Right forelimb (tissue), 1 donor: ENCODE data around the gene MAGI2.

Source experiments
- DNase-seq: peaks from one replicate; pipeline ENCODE4 v3.0.0-alpha.2; 2018

MAGI2 gene

DNA sequence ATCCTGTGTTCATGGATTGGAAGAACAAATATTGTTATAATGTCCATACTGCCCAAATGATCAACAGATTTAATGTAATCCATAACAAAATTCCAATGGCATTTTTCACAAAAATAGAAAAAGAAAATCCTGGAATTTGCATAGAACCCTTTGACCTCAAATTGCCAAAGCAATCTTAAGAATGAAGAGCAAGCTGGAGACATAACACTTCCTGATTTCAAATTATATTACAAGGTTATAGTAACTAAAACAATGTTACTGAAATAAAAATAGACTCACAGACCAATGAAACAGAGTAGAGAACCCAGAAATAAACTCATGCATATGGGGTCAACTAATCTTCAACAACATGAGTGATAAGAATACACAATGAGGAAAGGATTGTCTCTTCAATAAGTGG is 1352.4 kb downstream of the MAGI2 start:
- no peak for DNase-seq

DNA sequence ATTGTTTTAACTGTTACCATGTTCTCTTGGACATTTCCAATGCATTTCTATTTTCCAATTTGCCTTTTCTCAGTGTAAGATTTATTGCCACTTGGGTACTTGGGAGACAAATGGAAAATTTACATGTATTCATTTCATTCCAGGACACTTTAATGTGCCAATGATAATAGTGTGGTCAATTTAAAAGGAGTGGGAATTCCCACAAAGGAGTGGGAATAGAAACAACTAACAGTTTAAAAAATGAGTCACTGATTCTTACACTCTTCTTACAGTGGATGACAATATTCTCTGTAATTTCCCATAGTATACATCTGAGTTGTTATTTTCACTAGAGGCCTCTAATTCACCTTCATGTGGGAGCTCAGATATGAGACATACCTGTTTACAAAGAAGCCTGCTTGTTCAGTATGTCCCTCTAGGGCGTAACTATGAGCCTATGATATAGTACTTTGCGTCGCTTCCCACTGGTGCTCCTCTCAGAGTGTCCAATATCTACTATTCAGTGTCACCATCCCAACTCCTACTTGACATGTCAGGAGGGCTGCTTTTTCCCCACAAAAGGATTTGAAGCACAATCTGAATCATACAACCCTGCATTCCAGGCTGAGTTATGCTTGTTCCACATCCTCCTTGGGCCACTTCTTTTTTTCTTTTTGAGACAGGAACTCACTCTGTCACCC is 1353.6 kb downstream of the MAGI2 start:
- DNase-seq, result no peak

DNA sequence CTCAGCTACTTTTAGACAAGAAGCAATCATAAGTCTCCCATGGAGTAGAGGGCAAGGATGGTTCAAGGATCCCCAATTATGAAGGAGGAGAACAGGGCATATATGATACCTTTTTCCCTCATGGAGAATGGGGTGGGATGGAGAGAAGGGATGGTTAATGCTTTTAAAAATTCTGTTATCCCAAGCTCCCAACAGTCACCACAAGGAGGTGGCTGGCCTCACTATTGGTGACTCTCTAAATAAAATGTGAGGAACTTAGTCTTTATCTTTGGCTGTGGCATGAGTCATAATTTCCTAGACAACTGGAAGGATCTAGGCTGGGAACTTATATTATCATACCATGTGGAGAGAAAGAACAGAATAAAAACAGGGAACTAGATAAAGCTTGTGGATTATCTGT is 1357.9 kb downstream of the MAGI2 start:
- DNase-seq, result no peak

DNA sequence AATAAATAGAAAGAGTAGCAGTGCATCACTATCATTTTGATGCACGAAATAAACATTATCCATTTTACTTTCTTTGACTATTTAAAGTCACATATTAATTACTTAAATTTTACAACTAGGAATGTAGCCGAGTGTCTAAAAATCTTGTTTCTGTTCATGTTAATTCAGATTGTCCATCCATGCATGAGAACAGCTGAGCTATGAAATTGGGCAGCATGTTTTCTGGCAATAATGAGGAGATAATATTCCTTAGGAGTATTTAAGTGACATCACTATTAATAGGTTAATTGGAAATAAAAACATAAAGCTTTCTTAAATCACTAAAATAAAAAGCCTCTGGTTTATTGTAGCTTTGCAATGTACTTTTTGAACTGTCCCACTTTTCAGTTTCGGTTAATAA is 1361.1 kb downstream of the MAGI2 start:
- no peak for DNase-seq

DNA sequence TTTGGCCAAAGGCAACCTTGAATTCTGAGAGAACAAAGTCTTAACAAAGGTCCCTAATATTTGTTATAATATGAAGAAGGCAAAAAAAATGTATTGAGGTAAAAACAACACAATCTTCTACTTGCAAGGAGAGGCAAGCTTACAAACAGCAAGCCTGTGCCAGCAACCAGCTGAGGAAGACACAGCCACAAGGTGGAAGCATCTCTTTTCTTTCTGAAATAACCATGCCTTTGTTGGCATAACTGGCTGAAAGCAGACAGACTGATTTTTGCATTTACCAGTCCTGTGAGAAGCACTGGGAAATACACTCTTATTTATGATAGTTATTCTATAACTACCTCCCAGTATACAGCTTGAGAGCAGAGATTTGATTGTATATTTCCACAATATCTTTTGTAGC is 1362.9 kb downstream of the MAGI2 start:
- DNase-seq, result no peak

DNA sequence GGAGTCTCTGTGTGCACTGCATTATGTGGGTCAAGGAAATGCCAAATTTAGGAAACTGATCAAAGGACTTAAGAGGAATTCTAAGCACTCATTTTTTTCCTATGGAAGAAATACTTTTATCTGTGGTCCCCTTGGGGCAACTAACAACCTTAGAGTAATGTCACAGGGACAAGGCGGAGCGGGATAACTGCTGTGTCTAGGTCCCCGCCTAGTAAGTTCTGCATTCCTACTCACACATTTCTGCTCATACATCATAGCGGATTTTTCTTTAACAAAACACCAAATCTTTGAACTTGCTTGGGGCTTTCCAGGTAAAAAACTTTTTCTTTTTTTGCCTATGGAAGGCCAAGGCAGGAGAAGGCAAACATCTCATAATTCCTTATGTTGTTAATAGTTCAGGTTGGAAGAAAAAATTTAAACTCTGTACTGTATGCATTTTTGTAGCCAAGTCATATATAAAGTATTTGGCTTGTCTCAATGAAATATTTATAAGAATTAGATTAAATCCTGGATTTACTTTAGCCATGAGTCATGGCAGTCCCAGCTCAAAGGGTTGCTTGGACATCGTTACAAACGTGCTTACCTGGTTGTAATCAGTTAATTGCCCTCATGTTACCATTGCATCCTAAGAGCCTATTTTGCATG is 1369.9 kb downstream of the MAGI2 start:
- DNase-seq, result no peak

DNA sequence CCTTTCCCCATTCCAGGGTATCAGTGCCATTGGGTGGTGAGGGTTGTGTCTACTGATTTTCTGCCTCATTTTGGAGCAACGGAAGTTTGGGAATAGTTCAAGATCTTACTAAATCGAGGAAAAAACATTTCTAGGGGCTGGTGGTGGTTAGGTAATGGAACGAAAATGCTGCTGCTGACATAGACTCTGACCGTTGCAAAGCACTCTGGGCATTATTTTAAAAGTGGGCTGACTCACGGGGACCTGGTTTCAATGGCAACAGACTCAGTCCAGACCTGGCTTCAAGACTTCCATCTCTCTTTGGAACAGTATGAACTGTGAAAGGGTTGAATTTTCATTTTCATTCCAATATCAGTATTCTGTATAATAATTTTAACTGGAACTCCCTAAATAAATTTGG is 1370.9 kb downstream of the MAGI2 start:
- DNase-seq, result no peak

DNA sequence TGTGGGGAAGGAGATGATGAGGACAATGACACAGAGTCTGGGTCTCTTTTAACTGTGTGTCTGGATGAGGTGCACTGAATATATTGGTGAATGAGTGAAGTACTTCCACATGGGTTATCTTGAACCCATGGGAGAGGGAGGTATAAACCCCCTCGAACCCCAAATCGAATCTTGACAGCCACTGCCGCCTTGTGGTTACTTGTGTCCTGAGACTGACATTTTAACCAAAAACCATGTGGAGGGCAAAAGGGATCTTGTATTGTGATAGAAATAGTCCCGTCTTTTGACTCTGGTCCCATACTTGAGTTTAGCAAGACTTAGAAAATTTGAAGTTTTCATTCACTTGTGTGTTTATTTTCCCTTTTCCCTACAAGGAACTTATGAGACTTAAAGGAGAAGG is 1371.6 kb downstream of the MAGI2 start:
- DNase-seq, result no peak

DNA sequence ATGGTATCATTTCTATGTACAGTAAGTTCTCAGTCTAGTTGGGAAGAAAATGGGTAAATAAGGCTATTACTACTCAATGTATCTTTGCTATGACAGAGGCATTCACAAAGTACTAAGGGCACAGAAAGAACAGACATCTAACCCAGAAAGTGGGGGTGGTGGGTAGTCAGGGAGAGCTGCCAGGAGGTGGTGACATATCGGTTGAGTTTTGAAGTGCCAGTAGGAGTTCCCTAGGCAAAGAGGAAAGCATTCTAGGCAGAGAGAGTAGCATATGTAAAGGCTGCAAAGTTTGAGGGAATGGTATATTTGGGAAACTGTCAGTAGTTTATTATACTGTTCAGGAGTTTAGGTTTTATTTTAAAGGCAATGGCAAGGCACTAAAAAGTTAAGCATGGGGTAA is 1372.1 kb downstream of the MAGI2 start:
- no peak for DNase-seq

DNA sequence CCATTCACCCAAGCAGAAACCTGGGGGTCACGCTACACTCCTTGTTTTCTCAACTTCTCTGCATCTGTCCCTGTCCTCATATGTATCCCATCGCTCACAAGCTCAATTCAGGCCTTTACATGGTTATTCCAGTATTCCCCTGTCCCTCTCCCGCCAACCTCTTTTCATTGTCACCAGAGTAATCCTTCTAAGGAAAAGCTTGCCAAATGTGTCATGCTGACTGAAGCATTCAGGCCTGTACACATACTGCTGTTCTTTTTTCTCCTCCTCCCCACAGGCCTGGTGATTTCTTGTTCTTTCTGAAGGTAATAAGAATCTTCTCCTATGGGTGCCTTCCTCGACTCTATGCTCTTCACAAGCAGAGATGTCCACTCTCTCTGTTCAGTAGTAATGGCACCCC is 1372.7 kb downstream of the MAGI2 start:
- DNase-seq, result no peak

DNA sequence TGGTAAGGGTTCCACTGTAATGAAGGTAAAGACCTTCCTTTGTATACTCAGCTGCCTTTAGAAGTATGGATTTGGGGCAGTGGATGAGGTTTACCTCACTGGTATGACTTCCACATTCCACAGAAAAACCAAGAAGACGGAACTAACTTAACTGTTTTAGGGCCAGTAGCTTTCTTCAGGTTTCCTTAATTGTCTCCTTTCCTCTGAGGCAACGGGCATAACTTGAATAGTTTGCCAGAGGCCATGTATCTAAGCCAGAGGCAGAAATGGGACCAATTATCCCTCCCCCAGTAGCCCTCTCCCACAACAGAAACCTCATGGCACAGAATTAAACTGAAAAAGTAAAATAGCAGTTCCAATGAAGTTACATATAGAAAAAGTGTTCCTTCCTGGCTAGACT is 1373.2 kb downstream of the MAGI2 start:
- DNase-seq, result no peak

DNA sequence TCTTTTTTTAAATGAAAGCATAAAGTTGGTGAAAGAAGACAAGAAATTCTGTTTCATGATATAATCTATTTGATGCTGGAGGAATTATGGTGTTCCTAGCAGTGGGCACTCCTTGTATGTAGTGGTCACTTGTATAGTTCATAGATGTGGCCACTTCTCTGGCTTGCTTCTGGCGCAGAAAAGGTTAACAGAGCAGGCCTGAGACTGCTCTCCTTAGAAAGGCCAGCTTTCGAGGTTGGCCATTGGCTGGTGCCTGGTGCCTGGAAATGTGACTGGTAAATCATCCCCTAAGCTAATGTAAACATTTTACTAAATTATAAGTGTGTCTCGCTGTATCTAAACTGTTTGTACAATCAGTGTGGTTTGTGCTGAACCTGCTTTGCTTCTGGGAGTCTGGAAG is 1378.8 kb downstream of the MAGI2 start:
- DNase-seq, result no peak

DNA sequence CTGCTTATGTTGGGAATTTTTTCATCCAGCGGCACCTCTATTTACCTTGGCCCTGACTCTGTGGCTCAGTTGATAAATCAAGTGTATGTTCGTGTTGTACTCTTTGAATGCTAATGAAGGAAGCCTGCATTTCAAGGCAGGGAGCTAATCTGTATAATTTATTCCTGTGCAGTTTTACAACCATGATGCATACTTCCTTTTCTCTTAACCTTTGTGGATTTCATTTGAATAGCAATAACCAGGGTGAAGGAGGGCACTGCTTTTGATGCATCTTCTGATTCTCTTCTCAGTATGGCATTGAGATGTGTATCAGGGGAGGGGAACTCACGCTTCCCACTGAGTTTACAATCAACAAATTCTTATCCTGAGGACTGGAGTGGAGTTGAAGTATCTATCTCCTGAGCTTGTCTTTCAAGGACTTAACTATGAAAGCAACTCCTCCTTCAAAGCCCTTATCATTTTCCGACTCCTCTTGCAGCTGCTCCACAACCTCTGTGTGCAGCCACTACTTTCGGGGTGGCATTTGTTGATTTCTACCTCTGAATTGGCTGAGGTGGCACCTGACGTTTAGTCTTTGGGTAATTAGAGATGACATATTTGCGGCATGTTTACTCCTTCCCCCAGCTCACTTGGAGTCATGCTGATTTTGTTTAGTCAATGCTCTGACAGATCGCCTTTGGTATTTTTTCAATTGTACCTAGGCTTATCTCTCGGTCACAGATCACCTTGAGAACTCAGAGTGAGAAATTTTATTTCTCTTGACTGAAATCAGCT is 1379.7 kb downstream of the MAGI2 start:
- no peak for DNase-seq

DNA sequence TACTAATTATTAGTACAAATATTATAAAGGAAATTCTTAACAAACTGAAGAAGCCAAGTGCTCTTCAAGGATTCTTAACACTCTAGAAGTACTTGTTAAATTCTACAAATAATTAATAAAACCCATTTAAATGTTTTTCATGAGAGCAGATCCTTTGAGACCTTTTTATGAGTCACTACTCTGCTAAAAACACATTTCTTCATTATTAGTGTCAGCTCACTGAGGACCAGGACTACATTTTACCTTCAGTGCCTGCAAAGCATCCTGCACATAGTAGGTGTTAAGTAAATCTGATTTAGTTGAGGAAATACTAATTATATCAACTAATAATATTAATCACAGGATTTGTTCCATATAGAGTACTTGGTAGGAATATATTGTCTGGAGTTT is 1381.3 kb downstream of the MAGI2 start:
- DNase-seq, result no peak

DNA sequence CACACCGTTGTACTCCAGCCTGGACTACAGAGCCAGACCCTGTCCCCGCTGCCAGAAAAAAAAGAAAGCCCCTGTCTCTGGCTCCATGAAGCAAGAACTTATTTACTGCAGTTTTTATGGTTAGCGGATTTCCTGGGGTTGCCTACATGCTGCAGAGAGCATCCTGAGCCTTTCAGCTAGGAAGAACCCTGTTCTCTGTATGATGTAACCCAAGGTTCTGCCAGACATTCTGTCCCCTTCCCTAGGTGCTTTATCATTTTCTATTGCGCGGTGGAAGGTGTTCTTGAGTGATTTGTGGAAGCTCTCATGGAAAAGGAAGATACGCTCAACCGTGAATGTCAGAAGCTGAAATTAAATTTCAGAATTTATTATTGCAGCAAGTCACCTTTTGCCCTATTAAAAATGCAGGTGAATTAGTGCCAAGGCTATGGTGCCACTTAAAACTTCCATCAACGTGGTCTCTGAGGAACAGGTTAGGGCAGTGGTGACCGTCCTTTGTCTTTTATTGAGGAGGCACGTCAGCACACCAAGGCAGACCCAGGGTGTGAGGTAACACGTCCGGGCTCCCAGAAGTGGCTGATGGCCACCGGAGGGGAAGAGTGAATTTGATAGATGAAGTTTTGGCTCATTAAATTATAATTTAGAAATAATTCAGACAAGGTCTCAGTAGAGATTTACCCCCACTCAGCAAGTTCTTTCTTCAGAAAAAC is 1381.8 kb downstream of the MAGI2 start:
- no peak for DNase-seq

DNA sequence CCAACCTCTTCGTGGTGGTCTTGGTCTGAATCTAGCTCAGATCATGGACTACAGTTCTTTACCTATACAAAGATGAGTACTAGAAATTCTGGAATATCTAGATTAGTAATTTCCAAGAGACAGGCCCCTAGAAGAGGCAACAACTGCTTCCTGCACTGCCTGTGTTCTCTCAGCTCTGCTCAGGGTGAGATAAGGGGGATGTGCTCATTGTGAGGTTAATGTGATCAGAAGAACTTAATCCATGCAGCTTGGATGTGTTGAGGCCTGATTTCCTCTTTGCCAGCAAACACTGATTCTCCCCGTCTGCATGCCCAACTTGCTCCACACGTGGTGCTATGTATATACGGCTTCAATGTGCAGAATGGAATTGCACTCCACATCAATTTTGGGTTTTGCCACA is 1386.9 kb downstream of the MAGI2 start:
- no peak for DNase-seq

DNA sequence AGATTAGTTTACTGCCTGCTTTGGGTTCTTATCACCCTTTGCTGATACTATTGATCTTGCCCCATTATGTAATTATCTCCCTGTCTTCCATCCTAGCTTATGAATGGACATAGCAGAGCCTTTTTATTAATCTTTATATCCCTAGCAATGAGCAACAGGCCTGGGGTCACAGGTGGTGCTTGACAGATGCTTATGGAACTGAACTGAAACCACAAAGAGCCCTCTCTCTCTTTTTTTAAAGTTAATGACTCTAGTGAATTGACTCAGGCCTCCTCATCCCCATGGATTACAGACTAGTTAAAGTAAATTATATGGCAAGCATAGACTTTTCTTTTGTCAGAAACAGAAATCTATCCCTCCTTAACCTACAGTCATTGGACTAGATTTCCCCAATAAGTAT is 1389.7 kb downstream of the MAGI2 start:
- no peak for DNase-seq

DNA sequence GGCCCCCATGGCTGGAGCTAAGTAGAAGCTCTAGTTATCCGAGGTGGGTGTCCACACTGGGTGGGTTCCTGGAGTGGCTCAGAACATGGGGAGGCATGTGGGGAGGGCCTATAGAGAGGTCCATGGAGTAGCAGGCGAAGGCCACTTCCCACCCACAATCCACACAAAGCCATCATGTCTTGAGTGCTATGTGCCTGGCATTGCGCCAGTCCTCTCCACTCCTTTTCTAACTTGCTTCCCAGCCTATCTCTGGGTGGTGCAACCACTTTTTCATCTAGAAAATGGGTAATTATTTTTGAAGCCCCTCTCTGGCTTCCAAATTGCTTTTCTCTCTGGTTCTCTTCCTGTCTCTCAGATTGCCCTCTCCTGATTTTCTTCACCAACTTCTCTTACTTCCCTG is 1391.3 kb downstream of the MAGI2 start:
- DNase-seq, result no peak

DNA sequence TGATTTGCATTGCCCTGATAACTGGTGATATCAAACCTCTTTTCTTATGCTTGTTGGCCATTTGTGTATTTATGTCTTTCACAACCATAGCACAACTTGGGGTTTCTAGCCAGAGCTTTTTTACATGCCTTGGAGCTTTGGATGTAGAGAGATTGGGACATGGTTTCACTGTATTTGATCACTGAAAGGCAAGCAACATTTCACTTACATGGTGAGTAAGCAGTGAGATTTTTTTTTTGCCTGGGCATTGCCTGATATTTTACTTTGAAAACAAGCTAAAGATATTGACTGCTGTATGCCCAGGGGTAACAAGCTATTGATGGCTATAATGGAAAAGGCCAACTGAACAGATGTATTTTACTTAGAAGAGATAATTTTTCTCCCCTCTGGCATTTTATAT is 1395.9 kb downstream of the MAGI2 start:
- no peak for DNase-seq

DNA sequence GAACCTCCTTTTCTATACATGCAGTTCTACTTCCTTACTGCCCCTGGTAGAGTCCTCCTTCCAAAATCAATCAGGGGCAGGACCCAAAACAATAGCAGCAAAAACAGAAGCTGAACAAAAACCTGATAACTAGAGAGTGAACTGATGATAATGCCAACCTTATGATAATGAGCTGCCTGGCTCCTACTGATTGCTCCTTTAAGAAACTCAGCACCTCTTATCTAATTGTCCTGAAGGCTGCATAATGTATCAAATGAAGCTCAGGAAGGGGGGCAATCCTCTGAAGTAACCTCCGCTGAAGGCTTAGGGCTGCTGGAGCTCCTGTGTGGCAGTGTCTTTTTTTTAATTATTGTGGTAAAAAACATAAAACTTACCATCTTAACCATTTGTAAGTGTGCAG is 1397.9 kb downstream of the MAGI2 start:
- no peak for DNase-seq

DNA sequence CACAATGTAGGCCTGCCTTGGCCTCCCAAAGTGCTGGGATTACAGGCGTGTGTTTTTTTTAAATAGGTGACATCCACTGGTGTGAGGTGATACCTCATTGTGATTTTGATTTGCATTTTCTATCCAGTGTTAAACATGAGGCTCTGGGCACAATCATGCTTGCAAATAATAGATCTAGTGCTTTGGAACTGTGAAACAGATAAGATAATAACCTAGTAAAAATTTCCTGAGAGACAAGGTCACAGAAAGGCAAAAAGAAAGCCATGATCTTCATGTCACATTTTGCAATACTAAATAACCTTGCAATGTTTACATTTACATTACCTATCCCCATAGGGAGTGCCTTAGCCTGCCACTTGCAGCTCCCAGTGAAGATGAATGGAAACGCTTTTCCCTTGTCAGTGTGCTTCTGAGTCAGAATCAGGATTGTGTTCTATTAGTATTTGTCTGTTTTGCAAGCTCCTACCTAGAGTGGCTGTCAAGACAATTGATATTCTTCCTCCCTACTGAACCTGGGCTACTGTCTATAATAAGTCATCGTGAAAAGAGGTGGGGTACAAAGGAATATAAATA is 1398.4 kb downstream of the MAGI2 start:
- no peak for DNase-seq

DNA sequence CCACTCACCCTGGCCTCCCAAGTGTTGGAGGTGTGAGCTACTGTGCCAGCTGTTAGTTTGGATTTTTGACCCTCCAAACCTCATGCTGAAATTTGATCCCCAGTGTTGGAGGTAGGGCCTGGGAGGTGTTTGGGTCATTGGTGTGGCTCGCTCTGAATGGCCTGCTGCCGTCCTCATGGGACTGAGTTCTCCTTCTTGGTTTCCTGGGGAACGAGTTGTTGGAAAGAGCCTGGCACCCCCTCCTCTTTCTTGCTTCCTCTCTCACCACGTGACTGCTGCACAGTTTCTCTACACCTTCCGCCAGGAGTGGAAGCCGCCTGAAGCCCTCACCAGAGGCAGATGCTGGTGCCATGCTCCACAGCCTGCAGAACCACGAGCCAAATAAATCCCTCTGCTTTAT is 1401.4 kb downstream of the MAGI2 start:
- DNase-seq, result no peak

DNA sequence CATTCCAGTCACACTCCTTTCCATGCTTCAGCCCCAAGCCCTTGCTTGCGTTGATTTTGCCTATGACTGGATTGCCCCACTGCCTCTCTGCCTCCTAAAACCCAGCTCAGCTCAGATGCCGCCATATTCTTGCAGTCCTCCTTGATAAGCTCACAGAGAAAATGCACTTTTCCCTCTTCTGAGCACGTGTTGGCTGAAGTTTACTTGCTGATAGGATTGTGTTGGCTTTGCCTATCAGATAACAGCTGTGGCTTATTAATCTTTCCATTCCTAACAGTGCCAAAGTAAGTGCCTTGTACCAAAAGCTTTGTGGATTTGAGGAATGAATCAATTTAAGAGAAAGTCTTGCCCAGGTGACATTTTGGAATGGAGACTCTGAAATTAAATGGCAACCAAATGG is 1405.7 kb downstream of the MAGI2 start:
- no peak for DNase-seq
